Endothelial cell of umbilical vein (primary cell): Measurements from ENCODE around the gene PTPN12. TPM values are rescaled to one million over a fixed set of nuclear protein-coding genes. Genes with fewer than 3 reads are reported as not detected.

Source experiments
- BruUV-seq: library from RNA; stranded (reverse); fragments of 400-500 nt; replicated peaks from 2 replicates; lab custom pipeline; 2021; lab: Mats Ljungman, UMichigan
- CTCF ChIA-PET: fragments of 300-600, 350-600 bp; sonication (Branson Sonifier 250); formaldehyde crosslinking; loops from one replicate; lab custom pipeline; 2021; ENCODE audit warnings: antibody characterized with exemption, inconsistent platforms; lab: Charles Lee
- POLR2A ChIA-PET: fragments of 300-600, 350-600 bp; sonication (Branson Sonifier 250); formaldehyde crosslinking; loops from one replicate; lab custom pipeline; 2021; ENCODE audit warnings: antibody characterized with exemption, inconsistent platforms; lab: Charles Lee
- DNase-seq: peaks from one replicate; pipeline ENCODE4 v3.0.0-alpha.2; 2011; ENCODE audit warnings: low read depth, low spot score
- FAIRE-seq: peaks from 2 replicates; lab custom pipeline; 2011; peaks lifted over from hg19 to GRCh38; lab: Jason Lieb, UNC
- H2AFZ ChIP-seq: 2 replicates; pipeline ENCODE4 v1.6.0; 2012; ENCODE audit warnings: low read depth, low read length, control low read depth, inconsistent platforms
- H3K27ac ChIP-seq: 2 replicates; pipeline ENCODE4 v1.5.1; 2011; ENCODE audit warnings: low read depth, mild to moderate bottlenecking, control low read depth, low read length, moderate library complexity; ENCODE audit not compliant: insufficient read depth
- H3K27me3 ChIP-seq, 2 experiments: 2 replicates each; pipeline versions ENCODE4 v1.6.0 to v1.6.1; 2011; ENCODE audit warnings: low read length in 2 of 2, mixed read lengths in 1 of 2; ENCODE audit not compliant: control insufficient read depth in 2 of 2, insufficient read depth in 2 of 2
- H3K36me3 ChIP-seq, 2 experiments: 2 replicates in 1 of 2; 3 replicates in 1 of 2; pipeline ENCODE4 v1.5.1; 2011; ENCODE audit warnings: low read length in 2 of 2, mild to moderate bottlenecking in 1 of 2, moderate library complexity in 1 of 2; ENCODE audit not compliant: control insufficient read depth in 2 of 2, insufficient read depth in 2 of 2; ENCODE audit errors: extremely low read depth in 1 of 2
- H3K4me1 ChIP-seq: 3 replicates; pipeline ENCODE4 v1.5.1; 2011; ENCODE audit warnings: mild to moderate bottlenecking, low read length; ENCODE audit not compliant: control insufficient read depth, insufficient read depth; ENCODE audit errors: extremely low read depth
- H3K4me2 ChIP-seq: 2 replicates; pipeline ENCODE4 v1.6.1; 2011; ENCODE audit warnings: low read length, control low read depth, mixed read lengths; ENCODE audit not compliant: insufficient read depth
- H3K4me3 ChIP-seq, 3 experiments: fragments of 200-600 bp in 1 of 3; sonication (generic), shearing (Covaris generic) in 1 of 3; replicated peaks in 1 of 3; 2 replicates each; pipeline ENCODE4 v1.5.1; 2011 to 2016; ENCODE audit warnings: control low read depth in 3 of 3, low read length in 3 of 3, mild to moderate bottlenecking in 2 of 3, inconsistent platforms in 1 of 3, low read depth in 1 of 3, moderate library complexity in 1 of 3; ENCODE audit not compliant: insufficient read depth in 1 of 3
- H3K79me2 ChIP-seq: 2 replicates; pipeline ENCODE4 v1.6.0; 2012; ENCODE audit warnings: low read length, inconsistent platforms; ENCODE audit not compliant: control insufficient read depth, insufficient read depth
- H3K9ac ChIP-seq: replicated peaks from 2 replicates; pipeline ENCODE3; 2011; ENCODE audit warnings: low read length, control low read depth; ENCODE audit not compliant: insufficient read depth; ENCODE audit errors: extremely low read depth
- H3K9me1 ChIP-seq: replicated peaks from 3 replicates; pipeline ENCODE4 v1.6.0; 2011; ENCODE audit warnings: mild to moderate bottlenecking, low read length; ENCODE audit not compliant: control insufficient read depth, insufficient read depth; ENCODE audit errors: extremely low read depth
- H3K9me3 ChIP-seq: replicated peaks from 2 replicates; pipeline ENCODE4 v1.5.1; 2012; ENCODE audit warnings: low read length, inconsistent platforms; ENCODE audit not compliant: control insufficient read depth, insufficient read depth
- H4K20me1 ChIP-seq: replicated peaks from 2 replicates; pipeline ENCODE3; 2011; ENCODE audit warnings: mild to moderate bottlenecking, low read length; ENCODE audit not compliant: control insufficient read depth, insufficient read depth; ENCODE audit errors: extremely low read depth
- CTCF ChIP-seq, 2 donors: IDR thresholded peaks; 1 replicate in 1 of 2; 2 replicates in 1 of 2; pipeline ENCODE4 v1.5.1; 2011; ENCODE audit warnings: low read length in 2 of 2, mild to moderate bottlenecking in 2 of 2, moderate library complexity in 2 of 2, control low read depth in 1 of 2, inconsistent platforms in 1 of 2, low read depth in 1 of 2; ENCODE audit not compliant: insufficient read depth in 1 of 2; ENCODE audit errors: extremely low read depth in 1 of 2
- GATA2 ChIP-seq: IDR thresholded peaks from 2 replicates; pipeline ENCODE4 v1.7.0; 2011; ENCODE audit warnings: low read depth, mild to moderate bottlenecking, moderate library complexity, mixed read lengths, low read length; ENCODE audit not compliant: insufficient read length, insufficient read depth
- JUN ChIP-seq: IDR thresholded peaks from 2 replicates; pipeline ENCODE4 v1.6.1; 2011; ENCODE audit warnings: borderline replicate concordance, low read depth; ENCODE audit not compliant: insufficient read length, insufficient read depth
- MAX ChIP-seq: IDR thresholded peaks from 2 replicates; pipeline ENCODE4 v1.6.1; 2011; ENCODE audit not compliant: insufficient read depth, insufficient read length
- MYC ChIP-seq: IDR thresholded peaks from one replicate; pipeline ENCODE4 v1.6.1; 2011; ENCODE audit warnings: mild to moderate bottlenecking, low read depth, low read length
- POLR2A ChIP-seq: IDR thresholded peaks from 2 replicates; pipeline ENCODE4 v1.6.1; 2012; ENCODE audit warnings: low read depth, mild to moderate bottlenecking, control low read depth, low read length
- POLR2AphosphoS5 ChIP-seq: IDR thresholded peaks from 2 replicates; pipeline ENCODE4 v1.6.1; 2012; ENCODE audit warnings: low read depth, mild to moderate bottlenecking, control low read depth, low read length, moderate library complexity; ENCODE audit not compliant: insufficient read depth
- dilution Hi-C: fragments of 300-500 bp; cut with MboI; formaldehyde crosslinking; loops from one replicate; pipeline ENCODE4 v1.15.0; 2019; ENCODE audit warnings: low sequenced_read_pairs; ENCODE audit not compliant: extremely low pct_ligation_motif_present
- intact Hi-C: fragments of 100-400 bp; cut with micrococcal nuclease; formaldehyde crosslinking; loops from one replicate; pipeline ENCODE4 v1.10.0; 2022
- polyA plus RNA-seq, 4 experiments: library from polyadenylated mRNA; depleted of rRNA in 3 of 4; stranded (reverse) in 3 of 4; unstranded in 1 of 4; fragments of >200 nt; gene quantifications; 2 replicates each; pipeline versions ENCODE4 v1.2.1 to v1.2.3, GENCODE V29; 2011 to 2012; ENCODE audit warnings: missing spikeins in 1 of 4
- total RNA-seq: library from RNA; stranded (reverse); gene quantifications from 2 replicates; pipeline ENCODE4 v1.2.3, GENCODE V29; 2021

PTPN12 gene
- total and polyA plus RNA-seq, 2 donors (not counting 3 experiments of a cell fraction or from before 2014, with no cell fraction given), result 30.6 to 137 TPM

GRCh38 chr7:77571801-77572200 is 34.7 kb downstream of the PTPN12 start:
- H3K9me1 ChIP-seq, result no peaks in the 10 kb centered on the region
- H3K27ac ChIP-seq, result no peak overlapping the region
- CTCF ChIA-PET, result interaction anchor here (0.7 kb wide), 1 partner anchor 20 kb away, joined by 3 read pairs; no protein-coding TSS in a partner anchor
- dilution Hi-C loops (no loop called here), intact Hi-C loops (loop anchor here (2.0 kb wide), 1 partner anchor 33 kb away; no protein-coding TSS in a partner anchor)
- DNase-seq, result no peak
- peaks cover 10 to 16% of the 10 kb centered on the region in 2 experiments for H3K36me3 ChIP-seq
- BruUV-seq, result no TSS peak
- H3K4me2 ChIP-seq, result no peak overlapping the region
- no peaks in the 10 kb centered on the region for H3K27me3 ChIP-seq
- H3K9ac ChIP-seq, result no peak overlapping the region
- H4K20me1 ChIP-seq, result peaks cover 23% of the 10 kb centered on the region
- peaks cover 15% of the 10 kb centered on the region for H3K4me1 ChIP-seq
- H2AFZ ChIP-seq, result no peak overlapping the region
- FAIRE-seq, result no peak
- H3K9me3 ChIP-seq, result no peaks in the 10 kb centered on the region
- TF ChIP-seq JUN (no peak), MAX (no peak), POLR2A (no peak), POLR2AphosphoS5 (no peak)
- H3K79me2 ChIP-seq, result peaks cover 91% of the 10 kb centered on the region
- no peak overlapping the region for H3K4me3 ChIP-seq
- POLR2A ChIA-PET, result no interaction called here

GRCh38 chr7:77575187-77575586 is 38.1 kb downstream of the PTPN12 start:
- Histone ChIP-seq H3K36me3 (peaks cover 11 to 14% of the 10 kb centered on the region in 2 experiments), H3K79me2 (peaks cover 83% of the 10 kb centered on the region), H3K27me3 (no peaks in the 10 kb centered on the region), H4K20me1 (peaks cover 10% of the 10 kb centered on the region), H3K4me1 (peaks cover 5% of the 10 kb centered on the region), H3K4me3 (no peak overlapping the region), H3K27ac (no peak overlapping the region), H2AFZ (no peak overlapping the region), H3K9me1 (no peaks in the 10 kb centered on the region), H3K9me3 (no peaks in the 10 kb centered on the region), H3K9ac (no peak overlapping the region), H3K4me2 (no peak overlapping the region)
- TF ChIP-seq MAX, result no peak
- no peak for TF ChIP-seq GATA2
- no peak for TF ChIP-seq CTCF (IDR thresholded peaks at IDR 0.05; ENCODE audit: extremely low read depth in 1 of 2, insufficient read depth in 1 of 2, low read depth in 1 of 2, low read length in 2 of 2)
- TF ChIP-seq POLR2AphosphoS5, result no peak
- TF ChIP-seq MYC, result no peak
- ChIA-PET CTCF (interaction anchor here (0.6 to 1.3 kb wide), 2 partner anchors 12 to 47 kb away, joined by 3 to 4 read pairs; no protein-coding TSS in a partner anchor), POLR2A (no interaction called here)
- dilution Hi-C loops, result no loop called here
- BruUV-seq, result no TSS peak
- intact Hi-C loops, result no loop called here
- FAIRE-seq (no peak), DNase-seq (no peak)
